Immature natural killer cell (primary cell): ENCODE measurements around the gene CALN1. TPM values are rescaled to one million over a fixed set of nuclear protein-coding genes. Genes with fewer than 3 reads are reported as not detected.

ENCODE experiments used
- DNase-seq, 3 donors: peaks; one replicate each; pipeline ENCODE4 v3.0.0; 2022; ENCODE audit warnings: mixed read lengths in 1 of 3
- H3K27ac Mint-ChIP-seq, 6 donors: one replicate each; pipeline ENCODE4 v1.8.0; 2020; ENCODE audit warnings: mixed read lengths in 6 of 6, mild to moderate bottlenecking in 5 of 6, inconsistent platforms in 4 of 6, moderate library complexity in 3 of 6
- H3K27me3 Mint-ChIP-seq, 3 donors: one replicate each; pipeline ENCODE4 v1.8.0; 2020 to 2021; ENCODE audit warnings: low read depth in 3 of 3, mild to moderate bottlenecking in 3 of 3, mixed read lengths in 3 of 3, moderate library complexity in 3 of 3, inconsistent platforms in 1 of 3
- H3K36me3 Mint-ChIP-seq, 3 donors: one replicate each; pipeline ENCODE4 v1.8.0; 2020; ENCODE audit warnings: mixed read lengths in 3 of 3, inconsistent platforms in 2 of 3, mild to moderate bottlenecking in 2 of 3
- H3K4me1 Mint-ChIP-seq, 2 donors: one replicate each; pipeline ENCODE4 v1.8.0; 2020; ENCODE audit warnings: inconsistent platforms in 2 of 2, mild to moderate bottlenecking in 2 of 2, mixed read lengths in 2 of 2, moderate library complexity in 1 of 2
- H3K4me3 Mint-ChIP-seq, 5 donors: one replicate each; pipeline ENCODE4 v1.8.0; 2020; ENCODE audit warnings: mild to moderate bottlenecking in 5 of 5, mixed read lengths in 5 of 5, inconsistent platforms in 3 of 5, moderate library complexity in 3 of 5
- H3K9me3 Mint-ChIP-seq, 6 donors: one replicate each; pipeline ENCODE4 v1.8.0; 2020; ENCODE audit warnings: mild to moderate bottlenecking in 6 of 6, mixed read lengths in 6 of 6, inconsistent platforms in 4 of 6, moderate library complexity in 3 of 6
- polyA plus RNA-seq, 3 donors: library from polyadenylated mRNA; unstranded; fragments of 300-500 nt; fragmentation: Illumina TruSeq; gene quantifications; one replicate each; pipeline ENCODE4 v1.2.3, GENCODE V29; 2021

CALN1 gene
- polyA plus RNA-seq, 3 donors from 2014 or later: not detected

DNA sequence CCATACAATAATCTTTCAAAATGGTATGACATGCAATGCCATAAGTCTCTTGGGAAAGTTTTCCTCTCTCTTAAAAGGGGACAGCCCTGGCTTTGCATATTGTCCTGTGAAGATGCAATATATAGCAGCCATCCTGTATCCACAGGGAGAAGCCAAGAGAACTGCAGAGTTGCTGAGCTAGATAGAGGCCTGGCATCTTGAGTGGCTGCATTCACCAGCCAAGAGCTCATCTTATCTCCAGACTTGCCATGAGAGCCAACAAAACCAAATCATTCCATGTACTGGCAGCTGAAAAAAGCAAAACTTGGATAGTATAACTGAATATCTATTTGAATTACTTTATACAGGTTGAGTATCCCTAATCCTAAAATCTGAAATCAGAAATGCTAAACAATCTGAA lies 348.8 kb downstream of the CALN1 start:
- Mint-ChIP-seq H3K27ac (no peak overlapping the region), H3K9me3 (peaks cover 0 to 11% (median 4%) of the 10 kb centered on the region in 6 donors), H3K36me3 (no peaks in the 10 kb centered on the region), H3K4me1 (peaks cover 0 to 2% of the 10 kb centered on the region in 2 donors), H3K27me3 (peaks cover 0 to 2% (median 0%) of the 10 kb centered on the region in 3 donors), H3K4me3 (no peak overlapping the region)
- no peak for DNase-seq

DNA sequence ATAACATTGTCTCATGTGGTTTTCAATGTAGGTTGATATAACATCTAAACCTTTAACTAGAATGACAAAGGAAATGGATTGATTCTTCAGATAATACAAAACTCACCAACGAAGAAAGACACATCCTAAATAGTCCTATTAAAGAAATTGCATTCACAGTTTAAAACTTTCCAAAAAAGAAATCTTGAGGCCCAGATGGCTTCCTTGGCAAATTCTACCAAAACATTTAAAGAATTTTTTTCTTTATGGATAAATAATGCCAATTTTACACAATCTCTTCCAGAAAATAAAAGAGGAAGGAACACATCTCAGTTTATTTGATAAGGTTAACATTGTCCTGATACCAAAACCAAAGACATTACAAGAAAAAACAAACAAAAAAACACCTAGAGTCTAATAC lies 349.5 kb downstream of the CALN1 start:
- no peak for DNase-seq
- Mint-ChIP-seq H3K27ac (no peak overlapping the region), H3K9me3 (peaks cover 0 to 12% (median 4%) of the 10 kb centered on the region in 6 donors), H3K36me3 (no peaks in the 10 kb centered on the region), H3K27me3 (peaks cover 0 to 2% (median 0%) of the 10 kb centered on the region in 3 donors), H3K4me1 (peaks cover 0 to 2% of the 10 kb centered on the region in 2 donors), H3K4me3 (no peak overlapping the region)

GRCh38 chr7:72059925-72060324 lies 352.2 kb downstream of the CALN1 start:
- H3K27me3 Mint-ChIP-seq: peaks cover 0 to 2% (median 2%) of the 10 kb centered on the region in 3 donors
- no peak for DNase-seq
- no peak overlapping the region for H3K27ac Mint-ChIP-seq
- no peaks in the 10 kb centered on the region for H3K36me3 Mint-ChIP-seq
- no peak overlapping the region for H3K4me3 Mint-ChIP-seq
- H3K9me3 Mint-ChIP-seq: peaks cover 0 to 11% (median 4%) of the 10 kb centered on the region in 6 donors
- H3K4me1 Mint-ChIP-seq: peaks cover 0 to 2% of the 10 kb centered on the region in 2 donors

DNA sequence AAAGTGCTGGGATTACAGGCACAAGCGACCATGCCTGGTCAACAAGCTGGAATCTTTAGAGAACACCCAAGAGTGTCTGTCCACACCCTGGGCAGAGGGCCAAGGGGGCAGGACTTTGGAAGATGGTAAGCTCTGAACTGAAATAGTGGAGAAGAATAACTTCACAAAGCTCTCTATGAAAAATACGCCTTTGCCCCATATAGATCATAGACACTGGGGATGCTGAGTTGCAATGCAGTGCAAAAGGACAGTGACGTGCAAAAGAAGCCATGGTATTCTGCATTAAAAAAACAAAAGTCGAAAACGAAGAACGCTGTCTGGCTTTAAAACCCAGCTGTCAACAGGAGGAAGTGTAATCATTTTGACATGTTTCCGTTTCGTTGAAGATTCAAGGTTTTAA lies 353.6 kb downstream of the CALN1 start:
- DNase-seq: no peak
- peaks cover 0 to 2% of the 10 kb centered on the region in 2 donors for H3K4me1 Mint-ChIP-seq
- no peak overlapping the region for H3K27ac Mint-ChIP-seq
- H3K4me3 Mint-ChIP-seq: peak overlapping the region in 1 of 5 donors; percentile 46
- no peaks in the 10 kb centered on the region for H3K36me3 Mint-ChIP-seq
- H3K9me3 Mint-ChIP-seq: peaks cover 0 to 11% (median 6%) of the 10 kb centered on the region in 6 donors
- H3K27me3 Mint-ChIP-seq: peaks cover 0 to 2% (median 2%) of the 10 kb centered on the region in 3 donors

- peaks cover 0 to 2% of the 10 kb centered on the region in 2 donors for H3K4me1 Mint-ChIP-seq
- no peak overlapping the region for H3K27ac Mint-ChIP-seq
- no peak for DNase-seq
- H3K36me3 Mint-ChIP-seq: no peaks in the 10 kb centered on the region
- peaks cover 0 to 2% (median 2%) of the 10 kb centered on the region in 3 donors for H3K27me3 Mint-ChIP-seq
- peaks cover 0 to 11% (median 6%) of the 10 kb centered on the region in 6 donors for H3K9me3 Mint-ChIP-seq
- H3K4me3 Mint-ChIP-seq: no peak overlapping the region
These were observed 354.3 kb downstream of the CALN1 start for GRCh38 chr7:72057796-72058195.

GRCh38 chr7:72057231-72057630 lies 354.9 kb downstream of the CALN1 start:
- Mint-ChIP-seq H3K4me3 (no peak overlapping the region), H3K9me3 (peaks cover 0 to 11% (median 6%) of the 10 kb centered on the region in 6 donors), H3K27ac (no peak overlapping the region), H3K27me3 (peaks cover 0 to 2% (median 2%) of the 10 kb centered on the region in 3 donors), H3K36me3 (no peaks in the 10 kb centered on the region), H3K4me1 (peaks cover 0 to 2% of the 10 kb centered on the region in 2 donors)
- no peak for DNase-seq

DNA sequence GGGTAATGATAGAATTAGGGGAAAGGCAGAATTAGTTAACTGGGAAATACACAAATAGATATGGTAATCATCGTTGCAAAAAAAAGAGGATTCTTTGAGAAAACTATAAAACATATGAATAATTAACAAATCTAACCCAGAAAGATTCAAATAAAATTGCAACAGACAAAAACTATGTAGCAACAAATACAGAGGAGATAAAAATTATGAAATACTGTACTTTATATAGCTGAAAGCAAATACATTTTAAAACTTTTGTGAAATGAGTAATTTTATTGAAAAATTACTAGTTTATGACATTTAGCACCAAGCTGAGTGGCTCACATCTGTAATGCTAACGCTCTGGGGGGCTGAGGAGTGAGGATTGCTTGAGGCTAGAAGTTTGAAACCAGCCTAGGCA lies 356.7 kb downstream of the CALN1 start:
- Mint-ChIP-seq H3K4me3 (no peak overlapping the region), H3K36me3 (no peaks in the 10 kb centered on the region), H3K9me3 (peaks cover 0 to 8% (median 2%) of the 10 kb centered on the region in 6 donors), H3K4me1 (peaks cover 0 to 2% of the 10 kb centered on the region in 2 donors), H3K27ac (no peak overlapping the region), H3K27me3 (peaks cover 0 to 2% (median 0%) of the 10 kb centered on the region in 3 donors)
- no peak for DNase-seq

- no peaks in the 10 kb centered on the region for H3K36me3 Mint-ChIP-seq
- no peak overlapping the region for H3K27ac Mint-ChIP-seq
- DNase-seq: no peak
- H3K4me1 Mint-ChIP-seq: no peaks in the 10 kb centered on the region
- peaks cover 0 to 2% (median 0%) of the 10 kb centered on the region in 3 donors for H3K27me3 Mint-ChIP-seq
- H3K4me3 Mint-ChIP-seq: no peak overlapping the region
- peaks cover 0 to 5% (median 0%) of the 10 kb centered on the region in 6 donors for H3K9me3 Mint-ChIP-seq
These were observed 358.8 kb downstream of the CALN1 start for GRCh38 chr7:72053292-72053691.

DNA sequence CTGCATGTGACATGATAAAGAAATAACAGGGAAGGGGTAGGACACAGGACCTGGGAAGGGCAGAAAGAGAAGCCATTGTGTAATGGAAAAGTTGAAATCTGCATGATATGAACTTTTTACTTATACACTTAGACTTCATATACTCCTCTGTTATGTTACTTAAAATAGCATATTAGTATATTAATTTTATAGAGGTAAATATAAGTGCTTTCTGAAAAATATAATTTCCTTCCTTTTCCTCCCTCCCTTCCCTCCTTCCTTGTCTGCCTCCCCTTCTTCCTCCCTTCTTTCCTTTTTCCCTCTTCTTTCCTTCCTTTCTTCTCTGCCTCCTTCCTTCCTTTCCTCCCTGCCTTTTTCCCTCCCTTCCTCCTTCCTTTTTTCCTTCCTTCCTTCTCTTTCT lies 363.7 kb downstream of the CALN1 start:
- Mint-ChIP-seq H3K27me3 (peaks cover 0 to 1% (median 0%) of the 10 kb centered on the region in 3 donors), H3K9me3 (peaks cover 0 to 15% (median 3%) of the 10 kb centered on the region in 6 donors), H3K4me1 (no peaks in the 10 kb centered on the region), H3K4me3 (no peak overlapping the region), H3K36me3 (no peaks in the 10 kb centered on the region), H3K27ac (no peak overlapping the region)
- no peak for DNase-seq

DNA sequence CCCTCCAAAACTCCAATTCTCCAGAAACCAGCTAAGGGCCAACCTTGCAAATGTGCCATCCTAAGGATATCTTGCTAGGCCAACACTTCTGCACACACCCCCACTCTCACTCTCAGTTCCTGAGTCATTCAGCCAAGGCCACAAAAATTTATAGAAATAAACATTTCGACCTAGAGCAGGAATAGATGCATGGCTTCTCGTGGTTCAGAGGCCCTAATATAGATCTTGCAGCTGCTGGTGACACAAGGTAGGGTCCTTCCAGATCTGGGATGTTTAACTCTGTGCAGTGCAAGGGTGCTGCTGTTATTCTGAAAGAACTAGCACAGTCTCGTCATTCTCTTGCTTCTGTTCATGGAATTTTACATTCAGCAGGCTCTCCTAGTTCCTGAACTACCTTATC lies 369.3 kb downstream of the CALN1 start:
- Mint-ChIP-seq H3K27ac (no peak overlapping the region), H3K4me3 (no peak overlapping the region), H3K4me1 (no peaks in the 10 kb centered on the region), H3K36me3 (no peaks in the 10 kb centered on the region), H3K27me3 (peaks cover 0 to 1% (median 0%) of the 10 kb centered on the region in 3 donors), H3K9me3 (peaks cover 0 to 17% (median 9%) of the 10 kb centered on the region in 6 donors)
- DNase-seq: no peak

GRCh38 chr7:72040641-72041040 lies 371.5 kb downstream of the CALN1 start:
- Mint-ChIP-seq H3K27ac (no peak overlapping the region), H3K4me3 (no peak overlapping the region), H3K36me3 (no peaks in the 10 kb centered on the region), H3K4me1 (no peaks in the 10 kb centered on the region), H3K27me3 (peaks cover 0 to 3% (median 1%) of the 10 kb centered on the region in 3 donors), H3K9me3 (peaks cover 0 to 26% (median 12%) of the 10 kb centered on the region in 6 donors)
- DNase-seq: no peak

DNA sequence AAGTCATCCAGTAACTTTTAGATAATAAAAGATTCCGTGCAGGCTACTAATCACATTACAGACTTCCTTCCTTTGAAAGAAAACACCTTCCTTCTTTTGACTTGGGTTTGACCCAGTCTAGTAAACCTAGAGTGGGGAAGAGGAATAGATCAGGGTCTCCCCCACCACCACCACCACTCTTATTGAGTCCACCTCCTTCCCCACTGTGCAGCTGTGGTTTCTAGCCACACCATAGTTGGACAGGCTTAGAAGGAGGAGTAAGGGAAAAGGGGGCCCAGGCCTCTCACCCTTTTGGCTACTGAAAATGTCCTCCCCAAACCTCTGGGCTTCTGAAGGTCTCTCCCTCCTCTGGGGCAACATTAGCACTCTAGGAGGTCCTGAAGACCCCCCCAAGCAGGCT lies 372.7 kb downstream of the CALN1 start:
- H3K4me3 Mint-ChIP-seq: no peak overlapping the region

DNA sequence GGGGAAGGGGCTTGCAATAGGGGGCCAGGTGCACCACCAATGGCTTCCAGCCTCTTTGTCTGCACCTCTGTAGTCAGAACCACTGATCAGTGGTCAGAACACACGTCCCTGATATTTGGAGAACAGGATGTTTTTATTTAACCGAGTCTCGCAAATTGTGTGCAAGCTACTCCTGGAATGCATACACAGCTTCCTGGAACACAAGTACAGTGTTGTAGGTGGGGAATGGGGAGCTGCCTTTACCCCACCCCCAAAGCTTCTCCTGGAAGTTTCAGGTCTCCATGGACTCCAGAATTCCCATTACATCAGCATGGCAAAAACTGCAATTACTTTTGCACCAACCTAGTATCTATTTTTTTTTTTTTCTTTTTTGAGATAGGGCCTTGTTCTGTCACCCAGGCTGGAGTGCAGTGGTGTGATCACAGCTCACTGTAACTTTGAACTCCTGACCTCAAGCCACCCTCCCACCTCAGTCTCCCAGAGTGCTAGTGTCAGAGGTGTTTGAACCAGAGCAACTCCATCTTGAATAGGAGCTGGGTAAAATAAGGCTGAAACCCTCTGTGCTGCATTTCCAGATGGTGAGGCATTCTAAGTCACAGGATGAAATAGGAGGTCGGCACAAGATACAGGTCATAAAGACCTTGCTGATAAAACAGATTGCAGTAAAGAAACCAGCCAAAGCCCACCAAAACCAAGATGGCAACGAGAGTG lies 374.0 kb downstream of the CALN1 start:
- H3K27me3 Mint-ChIP-seq: peaks cover 0 to 3% (median 2%) of the 10 kb centered on the region in 3 donors
- no peak overlapping the region for H3K4me3 Mint-ChIP-seq
- peaks cover 0 to 23% (median 8%) of the 10 kb centered on the region in 6 donors for H3K9me3 Mint-ChIP-seq
- H3K4me1 Mint-ChIP-seq: no peaks in the 10 kb centered on the region
- no peak overlapping the region for H3K27ac Mint-ChIP-seq
- no peaks in the 10 kb centered on the region for H3K36me3 Mint-ChIP-seq
- DNase-seq: no peak

More for the DNA sequence above, 372.7 kb downstream of the CALN1 start:
- H3K9me3 Mint-ChIP-seq: peaks cover 0 to 21% (median 11%) of the 10 kb centered on the region in 6 donors
- H3K27ac Mint-ChIP-seq: no peak overlapping the region
- peaks cover 0 to 3% (median 1%) of the 10 kb centered on the region in 3 donors for H3K27me3 Mint-ChIP-seq
- H3K4me1 Mint-ChIP-seq: no peaks in the 10 kb centered on the region
- H3K36me3 Mint-ChIP-seq: no peaks in the 10 kb centered on the region
- DNase-seq: no peak

- Mint-ChIP-seq H3K9me3 (peaks cover 0 to 27% (median 8%) of the 10 kb centered on the region in 6 donors), H3K4me1 (no peaks in the 10 kb centered on the region), H3K27me3 (peaks cover 0 to 3% (median 2%) of the 10 kb centered on the region in 3 donors), H3K4me3 (no peak overlapping the region), H3K27ac (no peak overlapping the region), H3K36me3 (no peaks in the 10 kb centered on the region)
- DNase-seq: no peak
These were observed 374.6 kb downstream of the CALN1 start for GRCh38 chr7:72037516-72037915.
